22Rv1 (cell line): ENCODE results near the gene STK38.

Source experiments
- H3K27ac ChIP-seq: fragments of 450-650 bp; 2 replicates; pipeline ENCODE4 v1.5.1; 2017
- ZFX ChIP-seq: fragments of 450-650 bp; IDR thresholded peaks from 2 replicates; pipeline ENCODE4 v1.6.1; 2017; ENCODE audit warnings: antibody characterized with exemption, borderline replicate concordance
- TF ChIP-seq, protein P1 (sequence below): fragments of 450-650 bp; IDR thresholded peaks from 2 replicates; pipeline ENCODE4 v1.5.1; 2017; ENCODE audit warnings: mild to moderate bottlenecking

Gene STK38

GRCh38 chr6:36560822-36561221 lies 13.5 kb upstream of the STK38 start:
- TF ChIP-seq, protein P1, sequence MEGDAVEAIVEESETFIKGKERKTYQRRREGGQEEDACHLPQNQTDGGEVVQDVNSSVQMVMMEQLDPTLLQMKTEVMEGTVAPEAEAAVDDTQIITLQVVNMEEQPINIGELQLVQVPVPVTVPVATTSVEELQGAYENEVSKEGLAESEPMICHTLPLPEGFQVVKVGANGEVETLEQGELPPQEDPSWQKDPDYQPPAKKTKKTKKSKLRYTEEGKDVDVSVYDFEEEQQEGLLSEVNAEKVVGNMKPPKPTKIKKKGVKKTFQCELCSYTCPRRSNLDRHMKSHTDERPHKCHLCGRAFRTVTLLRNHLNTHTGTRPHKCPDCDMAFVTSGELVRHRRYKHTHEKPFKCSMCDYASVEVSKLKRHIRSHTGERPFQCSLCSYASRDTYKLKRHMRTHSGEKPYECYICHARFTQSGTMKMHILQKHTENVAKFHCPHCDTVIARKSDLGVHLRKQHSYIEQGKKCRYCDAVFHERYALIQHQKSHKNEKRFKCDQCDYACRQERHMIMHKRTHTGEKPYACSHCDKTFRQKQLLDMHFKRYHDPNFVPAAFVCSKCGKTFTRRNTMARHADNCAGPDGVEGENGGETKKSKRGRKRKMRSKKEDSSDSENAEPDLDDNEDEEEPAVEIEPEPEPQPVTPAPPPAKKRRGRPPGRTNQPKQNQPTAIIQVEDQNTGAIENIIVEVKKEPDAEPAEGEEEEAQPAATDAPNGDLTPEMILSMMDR = no peak
- TF ChIP-seq ZFX = no peak
- H3K27ac ChIP-seq = no peak overlapping the region

DNA sequence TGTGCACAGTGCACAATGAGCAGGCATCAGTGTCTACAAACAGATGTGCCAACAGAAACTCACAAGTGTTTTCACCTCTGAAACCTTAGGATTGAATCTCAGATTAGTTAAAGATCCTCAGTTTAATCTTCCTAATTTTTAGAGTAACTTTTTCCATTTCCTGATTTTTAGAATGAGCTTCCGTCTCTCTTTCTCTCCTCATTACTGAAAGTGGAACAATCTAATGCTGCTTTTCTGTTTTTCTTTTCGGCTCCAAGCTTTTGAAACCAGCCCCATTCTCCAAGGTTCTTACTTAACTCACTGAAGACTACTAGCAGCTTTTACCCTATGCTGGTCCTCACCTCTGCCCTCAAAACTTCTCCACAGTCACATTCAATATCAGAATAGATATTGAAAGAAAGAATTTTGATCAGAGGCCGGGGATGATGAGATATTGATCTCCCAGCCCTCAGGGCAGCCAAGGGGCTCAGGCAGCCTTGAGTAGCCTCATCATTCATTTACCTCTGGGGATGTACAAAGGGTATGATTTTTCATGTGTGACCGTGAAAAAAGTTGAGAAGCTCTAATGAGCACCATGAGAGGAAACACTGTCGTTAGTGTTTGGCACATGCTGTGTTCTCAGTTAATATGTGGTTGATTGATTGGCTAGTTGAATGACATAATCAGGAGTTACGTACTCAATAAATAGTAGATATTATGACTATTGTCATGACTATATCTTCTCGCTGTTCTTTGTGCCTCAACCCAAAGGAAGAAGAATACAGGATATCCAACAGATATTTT lies 11.9 kb upstream of the STK38 start:
- no peak overlapping the region for H3K27ac ChIP-seq
- TF ChIP-seq, protein P1 = no peak
- no peak for TF ChIP-seq ZFX

DNA sequence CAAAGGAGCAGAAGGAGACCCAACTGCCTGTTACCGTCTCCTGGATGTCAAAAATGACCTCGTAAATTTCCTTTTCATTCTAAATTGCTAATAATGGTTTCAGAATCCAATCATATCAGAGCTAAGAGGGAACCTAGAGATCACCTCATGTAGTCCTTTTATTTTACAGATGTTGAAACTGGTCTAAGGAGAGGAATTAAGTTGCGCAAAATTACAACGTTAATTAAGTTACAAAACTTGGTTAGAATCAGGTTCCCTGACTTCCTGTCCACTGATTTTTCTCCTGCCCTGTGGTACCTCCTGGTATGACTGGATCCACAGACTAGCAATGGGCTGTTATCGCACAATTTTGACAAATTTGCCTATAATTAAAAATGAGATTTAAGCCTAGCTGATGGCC lies 9.0 kb upstream of the STK38 start:
- no peak overlapping the region for H3K27ac ChIP-seq
- TF ChIP-seq, protein P1 = no peak
- no peak for TF ChIP-seq ZFX

- TF ChIP-seq ZFX = no peak
- TF ChIP-seq, protein P1 = no peak
- H3K27ac ChIP-seq = no peak overlapping the region
Measured at GRCh38 chr6:36555750-36556252, 8.5 kb upstream of the STK38 start.

DNA sequence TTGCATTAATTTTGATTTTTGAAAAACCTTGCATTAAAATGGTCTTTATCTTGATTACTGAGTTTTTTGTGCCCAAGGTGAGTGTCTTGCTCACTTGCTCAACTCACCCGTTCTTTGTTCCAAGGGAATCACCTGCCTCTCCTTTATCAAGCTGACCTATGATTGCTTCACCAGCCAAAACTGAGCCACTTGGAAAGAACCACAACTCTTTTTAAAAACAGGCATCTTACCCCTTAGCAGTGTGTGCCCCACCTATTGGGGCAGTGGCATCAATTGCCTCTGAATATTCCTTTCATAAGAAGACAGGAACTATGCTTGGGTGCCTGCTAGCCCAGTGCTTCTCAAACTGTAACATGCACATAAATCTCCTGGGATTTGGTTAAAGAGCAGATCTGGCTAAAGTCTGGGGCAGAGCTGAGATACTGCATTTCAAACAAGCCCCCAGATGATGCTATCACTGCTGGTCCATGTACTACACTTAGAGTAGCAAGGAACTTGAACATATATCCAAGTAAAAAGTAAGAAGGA lies 3.3 kb upstream of the STK38 start:
- TF ChIP-seq, protein P1 = no peak
- no peak for TF ChIP-seq ZFX
- no peak overlapping the region for H3K27ac ChIP-seq

DNA sequence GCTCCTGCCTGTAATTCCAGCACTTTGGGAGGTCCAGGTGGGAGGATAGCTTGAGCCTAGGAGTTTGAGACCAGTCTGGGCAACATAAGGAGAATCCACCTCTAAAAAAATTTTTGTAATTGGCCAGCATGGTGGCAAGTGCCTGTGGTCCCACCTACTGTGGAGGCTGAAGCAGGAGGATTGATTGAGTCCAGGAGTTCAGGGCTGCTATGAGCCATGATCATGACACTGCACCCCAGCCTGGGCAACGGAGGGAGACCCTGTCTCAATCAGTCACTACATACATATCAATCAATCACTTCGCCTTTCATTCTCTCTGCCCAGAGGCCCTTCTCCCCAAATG lies 1.1 kb upstream of the STK38 start:
- no peak overlapping the region for H3K27ac ChIP-seq
- TF ChIP-seq ZFX = no peak
- TF ChIP-seq, protein P1 = no peak
